ENCODE measurements around the gene SLC2A11.

DNA sequence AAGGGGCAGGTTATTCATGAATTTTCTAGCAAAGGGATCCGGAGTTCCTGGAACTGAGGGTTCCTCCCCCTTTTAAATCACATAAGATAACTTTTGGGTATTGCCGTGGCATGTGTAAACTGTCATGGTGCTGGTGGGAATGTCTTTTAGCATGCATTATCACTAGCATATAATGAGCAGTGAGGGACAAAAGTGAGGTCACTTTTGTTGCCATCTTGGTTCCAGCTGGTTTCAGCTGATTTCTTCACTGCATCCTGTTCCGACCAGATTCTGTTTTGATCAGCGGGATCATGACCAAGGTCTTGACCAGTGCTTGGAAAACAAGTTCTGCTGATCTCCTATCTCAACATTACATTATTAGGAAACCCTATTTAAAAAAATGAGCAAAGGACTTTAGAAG, 43.9 kb downstream of the SLC2A11 start:
- TF ChIP-seq NFIC (IDR thresholded peaks at IDR 0.05): no peak
- TF ChIP-seq EP300 (IDR thresholded peaks at IDR 0.05; ENCODE audit: borderline replicate concordance): no peak
- TF ChIP-seq TCF12 (IDR thresholded peaks at IDR 0.05; ENCODE audit: low read depth): no peak
- TF ChIP-seq FOXM1 (IDR thresholded peaks at IDR 0.05; ENCODE audit: borderline replicate concordance, low read depth): no peak
- no peak for TF ChIP-seq TEAD4 (IDR thresholded peaks at IDR 0.05)

Measured in Ishikawa (cell line).